Measurements from ENCODE around the gene MED10.

- TF ChIP-seq POLR2A (IDR thresholded peaks at IDR 0.05), result no peak
- TF ChIP-seq CTCF (IDR thresholded peaks at IDR 0.05), result no peak
Measured at GRCh38 chr5:6349387-6349786, 29.0 kb downstream of the MED10 start.
